GM12878 (cell line): ENCODE results near the gene RPL10. TPM values are rescaled to one million over a fixed set of nuclear protein-coding genes. Genes with fewer than 3 reads are reported as not detected.

Experiments used
- ATAC-seq: fragments of 200-7000 bp; cut with Tn5 transposase; 3 replicates; pipeline ENCODE4 v1.9.1; 2020; ENCODE audit warnings: mild to moderate bottlenecking, moderate library complexity
- BruUV-seq: library from RNA; stranded (reverse); fragments of 400-500 nt; replicated peaks from 2 replicates; lab custom pipeline; 2021; lab: Mats Ljungman, UMichigan
- CTCF ChIA-PET: fragments of 300-600 bp; sonication (Branson Sonifier 250); formaldehyde crosslinking; extraction: SDS; loops from one replicate; lab custom pipeline; 2021; ENCODE audit warnings: inconsistent platforms; lab: Yijun Ruan, JAX
- POLR2A ChIA-PET: fragments of 350-600 bp; formaldehyde crosslinking; extraction: SDS; loops from one replicate; lab custom pipeline; 2021; ENCODE audit warnings: inconsistent platforms; lab: Charles Lee
- RAD21 ChIA-PET: fragments of 300-600 bp; sonication (Branson Sonifier 250); formaldehyde crosslinking; loops from one replicate; lab custom pipeline; 2023; ENCODE audit warnings: antibody characterized with exemption; ENCODE audit not compliant: unreplicated experiment; lab: Charles Lee
- SMC1A ChIA-PET: fragments of 300-600 bp; sonication (Branson Sonifier 250); formaldehyde crosslinking; loops from one replicate; lab custom pipeline; 2023; ENCODE audit not compliant: unreplicated experiment, uncharacterized antibody; lab: Charles Lee
- DNase-seq: peaks from one replicate; pipeline ENCODE4 v3.0.0-alpha.2; 2011; ENCODE audit warnings: low read depth, low spot score
- FAIRE-seq: peaks from 3 replicates; lab custom pipeline; 2011; peaks lifted over from hg19 to GRCh38; lab: Jason Lieb, UNC
- H2AFZ ChIP-seq: 2 replicates; pipeline ENCODE4 v1.6.0; 2011; ENCODE audit warnings: low read depth, low read length, control low read depth; ENCODE audit not compliant: control insufficient read depth
- H3K27ac ChIP-seq: 2 replicates; pipeline ENCODE4 v1.5.1; 2011; ENCODE audit warnings: control low read depth; ENCODE audit not compliant: control insufficient read depth, insufficient read depth
- H3K27me3 ChIP-seq, 2 experiments: replicated peaks in 1 of 2; 2 replicates each; pipeline versions ENCODE4 v1.6.0 to v1.6.1; 2011; ENCODE audit warnings: low read length in 1 of 2; ENCODE audit not compliant: control insufficient read depth in 2 of 2, insufficient read depth in 2 of 2
- H3K36me3 ChIP-seq, 2 experiments: 2 replicates each; pipeline ENCODE4 v1.5.1; 2011; ENCODE audit warnings: low read length in 1 of 2; ENCODE audit not compliant: control insufficient read depth in 2 of 2, insufficient read depth in 2 of 2
- H3K4me1 ChIP-seq: 2 replicates; pipeline ENCODE4 v1.6.1; 2011; ENCODE audit warnings: mild to moderate bottlenecking, low read length, moderate library complexity, mixed read lengths; ENCODE audit not compliant: control insufficient read depth, insufficient read depth
- H3K4me2 ChIP-seq: 2 replicates; pipeline ENCODE4 v1.6.0; 2011; ENCODE audit warnings: control low read depth; ENCODE audit not compliant: control insufficient read depth, insufficient read depth
- H3K4me3 ChIP-seq: fragments of 200-600 bp; sonication (generic); 2 replicates; pipeline ENCODE4 v1.5.1; 2016
- H3K79me2 ChIP-seq: 2 replicates; pipeline ENCODE4 v1.6.0; 2011; ENCODE audit warnings: low read length; ENCODE audit not compliant: control insufficient read depth, insufficient read depth
- H3K9ac ChIP-seq: 2 replicates; pipeline ENCODE4 v1.8.0; 2011; ENCODE audit warnings: low read length, control low read depth, mixed read lengths; ENCODE audit not compliant: control insufficient read depth, insufficient read depth
- H3K9me3 ChIP-seq: replicated peaks from 3 replicates; pipeline ENCODE4 v1.5.1; 2011; ENCODE audit warnings: mild to moderate bottlenecking, low read length; ENCODE audit not compliant: control insufficient read depth, insufficient read depth
- H4K20me1 ChIP-seq: 2 replicates; pipeline ENCODE4 v1.6.0; 2011; ENCODE audit not compliant: control insufficient read depth, insufficient read depth
- ASH2L ChIP-seq: fragments of 300-600, 200-600 bp; sonication (generic); IDR thresholded peaks from 2 replicates; pipeline ENCODE4 v1.6.1; 2017; ENCODE audit warnings: low read depth, mild to moderate bottlenecking, borderline replicate concordance
- CBFB ChIP-seq: IDR thresholded peaks from 2 replicates; pipeline ENCODE4 v1.6.1; 2016; ENCODE audit warnings: antibody characterized with exemption, low read depth
- E2F8 ChIP-seq: fragments of 450-650 bp; IDR thresholded peaks from 2 replicates; pipeline ENCODE4 v1.6.1; 2018; ENCODE audit warnings: mild to moderate bottlenecking, low read depth, moderate library complexity; ENCODE audit not compliant: partially characterized antibody
- ETV6 ChIP-seq, 2 experiments: fragments of 450-650 bp in 1 of 2; IDR thresholded peaks in 1 of 2; conservative IDR thresholded peaks in 1 of 2; 2 replicates each; pipeline ENCODE4 v1.6.1; 2014; ENCODE audit warnings: antibody characterized with exemption in 1 of 2, borderline replicate concordance in 1 of 2, low read depth in 1 of 2, mild to moderate bottlenecking in 1 of 2, moderate library complexity in 1 of 2
- FOXK2 ChIP-seq: fragments of 450-650 bp; IDR thresholded peaks from 2 replicates; pipeline ENCODE4 v1.6.1; 2017; ENCODE audit warnings: mild to moderate bottlenecking, moderate library complexity
- GABPA ChIP-seq: IDR thresholded peaks from 2 replicates; pipeline ENCODE4 v1.6.1; 2014; ENCODE audit warnings: antibody characterized with exemption, low read depth, mild to moderate bottlenecking, inconsistent platforms
- PKNOX1 ChIP-seq: fragments of 450-650 bp; IDR thresholded peaks from 2 replicates; pipeline ENCODE4 v1.6.1; 2016; ENCODE audit warnings: mild to moderate bottlenecking
- PRDM15 ChIP-seq: fragments of 450-650 bp; formaldehyde crosslinking; IDR thresholded peaks from 2 replicates; pipeline ENCODE4 v1.4.0; 2020; ENCODE audit warnings: mild to moderate bottlenecking, moderate library complexity
- RELB ChIP-seq: fragments of 450-650 bp; IDR thresholded peaks from 2 replicates; pipeline ENCODE4 v1.6.1; 2017; ENCODE audit warnings: low read depth, mild to moderate bottlenecking, moderate library complexity
- SIX5 ChIP-seq: IDR thresholded peaks from 2 replicates; pipeline ENCODE4 v1.6.1; 2011; ENCODE audit warnings: mild to moderate bottlenecking, low read depth, low read length, moderate library complexity; ENCODE audit not compliant: severe bottlenecking
- SUPT20H ChIP-seq: IDR thresholded peaks from 2 replicates; pipeline ENCODE4 v1.6.1; 2011; ENCODE audit warnings: low read depth, mild to moderate bottlenecking, low read length, moderate library complexity, borderline replicate concordance; ENCODE audit not compliant: control insufficient read depth
- ZNF217 ChIP-seq: fragments of 450-650 bp; IDR thresholded peaks from 2 replicates; pipeline ENCODE4 v1.6.1; 2017; ENCODE audit warnings: antibody characterized with exemption, mild to moderate bottlenecking
- WGBS: methylation state at CpG from one replicate; pipeline ENCODE4 v1.1.6; 2016; ENCODE audit warnings: low lambda C conversion rate; ENCODE audit not compliant: insufficient replicate concordance, insufficient coverage; ENCODE audit errors: missing lambda C conversion rate; 5-methylcytosine and 5-hydroxymethylcytosine counted together
- in situ Hi-C: fragments of 300-500 bp; cut with MboI; formaldehyde crosslinking; loops from 9 replicates; pipeline ENCODE4 v1.14.3; 2018; ENCODE audit warnings: mixed read lengths
- intact Hi-C: fragments of 100-400 bp; cut with micrococcal nuclease; formaldehyde crosslinking; loops from one replicate; pipeline ENCODE4 v1.14.2; 2022; ENCODE audit not compliant: unreplicated experiment
- polyA plus RNA-seq, 11 experiments: library from polyadenylated mRNA; depleted of rRNA in 4 of 11; unstranded in 6 of 11; stranded (reverse) in 5 of 11; fragments of >200 nt; fragmentation: Nextera tagmentation in 4 of 11; fragmentation: Illumina TruSeq in 1 of 11; extraction: Ambion mirVana in 4 of 11; extraction: Trizol in 1 of 11; gene quantifications; 1 replicate in 1 of 11; 2 replicates in 10 of 11; pipeline versions ENCODE4 v1.2.1 to v1.2.3, GENCODE V29; 2011 to 2016; ENCODE audit warnings: inconsistent platforms in 2 of 11, missing spikeins in 2 of 11, low read depth in 1 of 11
- total RNA-seq, 4 experiments: library from RNA; depleted of rRNA in 3 of 4; stranded (reverse); fragments of >200 nt in 3 of 4; fragmentation: Illumina TruSeq in 1 of 4; extraction: Trizol in 1 of 4; gene quantifications; 2 replicates each; pipeline versions ENCODE4 v1.2.1 to v1.2.3, GENCODE V29; 2013 to 2021

Gene RPL10
- total and polyA plus RNA-seq, 10 of the 15 experiments (the other 5 are each of a cell fraction or from before 2014, with no cell fraction given): 1,938 to 7,222 (median 4,494) TPM

GRCh38 chrX:154358011-154358410 is 40.2 kb upstream of the RPL10 start:
- intact Hi-C loops: no loop called here
- Histone ChIP-seq H3K9me3 (no peaks in the 10 kb centered on the region; the same call in 2 of the 3 replicates), H3K4me1 (no peaks in the 10 kb centered on the region), H3K27ac (no peak overlapping the region), H3K4me3 (no peak overlapping the region), H3K79me2 (no peaks in the 10 kb centered on the region), H3K27me3 (no peaks in the 10 kb centered on the region), H3K4me2 (no peak overlapping the region), H4K20me1 (no peaks in the 10 kb centered on the region), H3K9ac (no peak overlapping the region), H3K36me3 (peaks cover 4 to 50% of the 10 kb centered on the region in 2 experiments; a peak in 3 of 4 replicates), H2AFZ (no peak overlapping the region)
- POLR2A ChIA-PET: no interaction called here
- in situ Hi-C loops: no loop called here
- 87% methylated on average over 11 of the region's 11 CpGs for WGBS
- FAIRE-seq: no peak
- SMC1A ChIA-PET: no interaction called here
- no peak for DNase-seq
- RAD21 ChIA-PET: no interaction called here
- BruUV-seq: no TSS peak
- CTCF ChIA-PET: no interaction called here
- no peak for ATAC-seq
- TF ChIP-seq PRDM15 (CRISPR knock-in tag): no peak
- TF ChIP-seq ETV6 (conservative IDR thresholded peaks at IDR 0.05 in 1 of 2, IDR thresholded peaks at IDR 0.05 in 1 of 2; ENCODE audit: borderline replicate concordance in 1 of 2, low read depth in 1 of 2): no peak
- no peak for TF ChIP-seq ASH2L
- TF ChIP-seq CBFB: no peak
- no peak for TF ChIP-seq PKNOX1
- no peak for TF ChIP-seq E2F8
- no peak for TF ChIP-seq SUPT20H
- TF ChIP-seq FOXK2: no peak
- TF ChIP-seq RELB: no peak
- no peak for TF ChIP-seq SIX5
- no peak for TF ChIP-seq GABPA
- no peak for TF ChIP-seq ZNF217
